Lung (tissue), 12 donors: ENCODE data around the gene CERS5. TPM values are rescaled to one million over a fixed set of nuclear protein-coding genes. Genes with fewer than 3 reads are reported as not detected.

ENCODE experiments used
- ATAC-seq: fragments of 200-7000 bp; cut with Tn5 transposase; one replicate; pipeline ENCODE4 v1.9.1; 2020; ENCODE audit warnings: moderate number of reproducible peaks; ENCODE audit not compliant: insufficient read depth, low FRiP score
- DNase-seq, 3 donors: peaks; one replicate each; pipeline ENCODE4 v3.0.0-alpha.2; 2013 to 2017
- H3K27ac ChIP-seq, 2 donors: one replicate each; pipeline ENCODE4 v1.5.1; 2013; ENCODE audit warnings: mild to moderate bottlenecking in 2 of 2, moderate library complexity in 2 of 2, control low read depth in 1 of 2, inconsistent platforms in 1 of 2, low read depth in 1 of 2, low read length in 1 of 2
- H3K27me3 ChIP-seq, 3 donors: one replicate each; pipeline ENCODE4 v1.5.1; 2013; ENCODE audit warnings: low read length in 2 of 3; ENCODE audit not compliant: control insufficient read depth in 3 of 3, insufficient read depth in 3 of 3
- H3K36me3 ChIP-seq, 4 donors: one replicate each; pipeline ENCODE4 v1.5.1; 2013; ENCODE audit warnings: low read length in 4 of 4, mild to moderate bottlenecking in 1 of 4, moderate library complexity in 1 of 4; ENCODE audit not compliant: control insufficient read depth in 4 of 4, insufficient read depth in 4 of 4
- H3K4me1 ChIP-seq, 5 donors: one replicate each; pipeline ENCODE4 v1.5.1; 2013; ENCODE audit warnings: low read length in 5 of 5, mild to moderate bottlenecking in 2 of 5, moderate library complexity in 1 of 5; ENCODE audit not compliant: control insufficient read depth in 5 of 5, insufficient read depth in 5 of 5
- H3K4me3 ChIP-seq: one replicate; pipeline ENCODE4 v1.5.1; 2013; ENCODE audit warnings: mild to moderate bottlenecking, control low read depth, moderate library complexity
- H3K9ac ChIP-seq, 2 donors: one replicate each; pipeline ENCODE4 v1.5.1; 2013; ENCODE audit warnings: low read length in 2 of 2, control low read depth in 1 of 2; ENCODE audit not compliant: insufficient read depth in 1 of 2
- H3K9me3 ChIP-seq, 4 donors: one replicate each; pipeline ENCODE4 v1.5.1; 2013; ENCODE audit warnings: low read length in 3 of 4, mild to moderate bottlenecking in 1 of 4, moderate library complexity in 1 of 4; ENCODE audit not compliant: control insufficient read depth in 4 of 4, insufficient read depth in 3 of 4
- WGBS, 2 donors: extraction: QIAGEN DNeasy Blood & Tissue Kit; methylation state at CpG; one replicate each; pipeline ENCODE4 v1.1.7; 2013; 5-methylcytosine and 5-hydroxymethylcytosine counted together
- polyA plus RNA-seq, 2 donors: library from polyadenylated mRNA; stranded (reverse); fragments of 200-250 nt; gene quantifications; one replicate each; pipeline ENCODE4 v1.2.1, GENCODE V29; 2013
- total RNA-seq, 2 donors: library from RNA; depleted of rRNA in 1 of 2; stranded (reverse); fragments of >200 nt in 1 of 2; gene quantifications; one replicate each; pipeline ENCODE4 v1.2.1, GENCODE V29; 2014 to 2021
- TF ChIP-seq, protein P1 (sequence below): IDR thresholded peaks from 2 replicates; pipeline ENCODE4 v1.5.1; 2012; ENCODE audit warnings: mild to moderate bottlenecking; ENCODE audit errors: control extremely low read depth, extremely low read depth
- donor health status: control.
- donor health status: control.
- donor health status: Bipolar disorder and iron deficiency.
- donor health status: healthy.
- donor health status: DM: yes; HTN: yes; CAD: no.

The CERS5 gene
- total and polyA plus RNA-seq, 4 donors, result 32.6 to 54.0 (median 37.8) TPM

DNA sequence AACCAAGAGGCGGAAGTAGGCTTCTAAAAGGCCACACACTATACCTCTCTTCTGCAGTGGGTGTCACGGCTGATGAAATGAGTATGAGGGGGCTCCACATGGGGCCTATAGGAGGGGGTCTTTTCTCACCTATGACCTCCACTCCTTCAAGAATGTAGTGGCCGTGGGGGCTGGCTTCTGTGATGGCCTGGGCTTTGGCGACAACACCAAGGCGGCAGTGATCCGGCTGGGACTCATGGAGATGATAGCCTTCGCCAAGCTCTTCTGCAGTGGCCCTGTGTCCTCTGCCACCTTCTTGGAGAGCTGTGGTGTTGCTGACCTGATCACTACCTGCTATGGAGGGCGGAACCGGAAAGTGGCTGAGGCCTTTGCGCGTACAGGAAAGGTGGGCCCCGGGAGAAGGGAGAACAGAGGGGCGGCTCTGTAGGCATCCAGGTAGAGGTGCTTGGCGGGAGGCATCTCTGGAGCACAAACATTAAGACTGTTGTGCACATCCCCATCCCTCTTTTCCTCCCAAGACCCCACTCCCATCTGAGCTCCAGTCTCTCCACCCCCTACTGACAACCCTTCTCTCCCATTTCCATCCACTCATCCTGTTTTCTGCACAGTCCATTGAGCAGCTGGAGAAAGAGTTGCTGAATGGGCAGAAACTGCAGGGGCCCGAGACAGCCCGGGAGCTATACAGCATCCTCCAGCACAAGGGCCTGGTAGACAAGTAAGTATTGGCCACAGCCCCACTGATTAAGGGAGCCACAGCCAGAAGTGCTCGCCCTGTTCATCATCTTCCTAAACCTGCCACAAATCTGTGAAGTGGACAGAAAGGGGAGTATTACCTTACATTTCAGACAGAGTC lies 59.5 kb downstream of the CERS5 start:
- Histone ChIP-seq H3K9ac (no peak overlapping the region), H3K27ac (no peak overlapping the region), H3K4me3 (no peak overlapping the region), H3K27me3 (no peaks in the 10 kb centered on the region), H3K4me1 (peaks cover 0 to 13% (median 0%) of the 10 kb centered on the region in 5 donors), H3K9me3 (no peaks in the 10 kb centered on the region), H3K36me3 (peaks cover 0 to 3% (median 0%) of the 10 kb centered on the region in 4 donors)
- TF ChIP-seq, protein P1, sequence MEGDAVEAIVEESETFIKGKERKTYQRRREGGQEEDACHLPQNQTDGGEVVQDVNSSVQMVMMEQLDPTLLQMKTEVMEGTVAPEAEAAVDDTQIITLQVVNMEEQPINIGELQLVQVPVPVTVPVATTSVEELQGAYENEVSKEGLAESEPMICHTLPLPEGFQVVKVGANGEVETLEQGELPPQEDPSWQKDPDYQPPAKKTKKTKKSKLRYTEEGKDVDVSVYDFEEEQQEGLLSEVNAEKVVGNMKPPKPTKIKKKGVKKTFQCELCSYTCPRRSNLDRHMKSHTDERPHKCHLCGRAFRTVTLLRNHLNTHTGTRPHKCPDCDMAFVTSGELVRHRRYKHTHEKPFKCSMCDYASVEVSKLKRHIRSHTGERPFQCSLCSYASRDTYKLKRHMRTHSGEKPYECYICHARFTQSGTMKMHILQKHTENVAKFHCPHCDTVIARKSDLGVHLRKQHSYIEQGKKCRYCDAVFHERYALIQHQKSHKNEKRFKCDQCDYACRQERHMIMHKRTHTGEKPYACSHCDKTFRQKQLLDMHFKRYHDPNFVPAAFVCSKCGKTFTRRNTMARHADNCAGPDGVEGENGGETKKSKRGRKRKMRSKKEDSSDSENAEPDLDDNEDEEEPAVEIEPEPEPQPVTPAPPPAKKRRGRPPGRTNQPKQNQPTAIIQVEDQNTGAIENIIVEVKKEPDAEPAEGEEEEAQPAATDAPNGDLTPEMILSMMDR, result no peak
- no peak for ATAC-seq
- 95 to 97% methylated on average over 17 of the region's 17 CpGs for WGBS, 2 donors
- DNase-seq, result no peak

DNA sequence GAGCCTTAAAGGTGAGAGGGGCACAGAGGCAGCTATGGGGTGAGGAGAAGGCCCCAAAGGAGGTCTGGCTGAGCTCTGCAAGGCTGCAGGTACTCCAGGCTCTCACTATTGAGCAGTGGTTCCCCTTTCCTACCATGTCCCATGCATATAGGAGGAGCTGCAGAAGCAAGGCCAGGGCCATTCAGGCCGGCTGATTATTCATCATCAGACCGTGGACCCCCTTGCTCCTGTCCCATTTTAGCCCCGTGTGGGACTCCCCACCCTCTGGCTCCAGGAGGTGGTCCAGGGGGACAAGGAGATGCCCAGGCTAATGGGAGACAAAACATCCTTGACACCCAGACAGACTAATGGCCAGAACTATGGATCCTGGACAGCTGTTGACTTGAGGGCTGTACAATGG lies 60.3 kb downstream of the CERS5 start:
- peaks cover 0 to 13% (median 0%) of the 10 kb centered on the region in 5 donors for H3K4me1 ChIP-seq
- no peaks in the 10 kb centered on the region for H3K27me3 ChIP-seq
- H3K36me3 ChIP-seq, result no peaks in the 10 kb centered on the region
- TF ChIP-seq, protein P1, result no peak
- DNase-seq (no peak), ATAC-seq (no peak)
- no peaks in the 10 kb centered on the region for H3K9me3 ChIP-seq
- no peak overlapping the region for H3K9ac ChIP-seq
- H3K27ac ChIP-seq, result no peak overlapping the region
- WGBS, 2 donors, result 75% methylated on average over 3 of the region's 3 CpGs
- H3K4me3 ChIP-seq, result no peak overlapping the region

DNA sequence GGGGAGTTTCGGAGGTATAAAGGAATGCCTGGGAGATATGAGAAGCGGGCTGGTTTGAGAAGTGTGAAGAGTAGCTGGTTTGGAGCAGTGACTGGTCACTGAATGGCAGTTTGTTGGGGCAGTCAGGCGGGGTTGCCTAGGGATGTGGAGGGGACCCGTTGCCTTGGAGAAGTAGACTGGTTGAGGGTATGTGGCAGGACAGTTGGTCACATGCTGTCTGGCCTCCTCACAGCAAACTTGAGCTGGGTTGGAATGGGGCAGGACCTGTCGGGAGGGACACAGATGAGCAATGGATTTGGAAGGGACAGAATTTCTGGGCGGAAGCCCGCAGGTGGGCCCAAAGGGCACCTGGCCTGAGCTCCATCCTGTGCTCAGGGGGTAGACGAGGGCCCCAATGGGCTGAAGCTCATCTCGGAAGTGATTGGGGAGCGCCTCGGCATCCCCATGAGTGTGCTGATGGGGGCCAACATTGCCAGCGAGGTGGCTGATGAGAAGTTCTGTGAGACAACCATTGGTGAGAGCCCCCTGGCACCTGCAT lies 61.2 kb downstream of the CERS5 start:
- ATAC-seq (no peak), DNase-seq (no peak)
- Histone ChIP-seq H3K36me3 (peaks cover 0 to 2% (median 0%) of the 10 kb centered on the region in 4 donors), H3K9ac (no peak overlapping the region), H3K9me3 (no peaks in the 10 kb centered on the region), H3K4me3 (no peak overlapping the region), H3K4me1 (peaks cover 0 to 13% (median 0%) of the 10 kb centered on the region in 5 donors), H3K27ac (no peak overlapping the region), H3K27me3 (no peaks in the 10 kb centered on the region)
- TF ChIP-seq, protein P1, result no peak
- WGBS, 2 donors, result 95 to 97% methylated on average over 9 to 12 of the region's 12 CpGs
